Activated T-cell treated with anti-CD3 and anti-CD28 coated beads for 48 hours (primary cell): Measurements from ENCODE around the gene KCNIP3.
A peak's percentile ranks its signal among the peaks of the same experiment; 100 is the strongest.
"Not testable (repeated sequence)": the region's sequence is repeated elsewhere in the genome, so short reads cannot be mapped to it uniquely, and the experiment has no call there.

Experiments used
- DNase-seq: peaks from one replicate; pipeline ENCODE4 v3.0.0-alpha.2; 2020; ENCODE audit warnings: low read depth

KCNIP3 gene

GRCh38 chr2:95404676-95405075, 107.5 kb downstream of the KCNIP3 start:
- DNase-seq: not testable (repeated sequence)

GRCh38 chr2:95411239-95411638, 114.1 kb downstream of the KCNIP3 start:
- not testable (repeated sequence) for DNase-seq

GRCh38 chr2:95414015-95414594, 117.0 kb downstream of the KCNIP3 start:
- DNase-seq: peak; percentile 55

- DNase-seq: not testable (repeated sequence)
Observed at GRCh38 chr2:95415138-95415537, 118.0 kb downstream of the KCNIP3 start.

- not testable (repeated sequence) for DNase-seq
Observed at GRCh38 chr2:95415561-95415960, 118.4 kb downstream of the KCNIP3 start.

- DNase-seq: not testable (repeated sequence)
Observed at GRCh38 chr2:95427196-95427867, 130.2 kb downstream of the KCNIP3 start.

GRCh38 chr2:95429748-95430467, 132.8 kb downstream of the KCNIP3 start:
- not testable (repeated sequence) for DNase-seq

- not testable (repeated sequence) for DNase-seq
Observed at GRCh38 chr2:95433373-95433772, 136.2 kb downstream of the KCNIP3 start.

GRCh38 chr2:95433973-95434372, 136.8 kb downstream of the KCNIP3 start:
- not testable (repeated sequence) for DNase-seq

GRCh38 chr2:95434507-95435076, 137.4 kb downstream of the KCNIP3 start:
- not testable (repeated sequence) for DNase-seq

- not testable (repeated sequence) for DNase-seq
Observed at GRCh38 chr2:95435162-95435871, 138.2 kb downstream of the KCNIP3 start.
